ENCODE results near the gene THBS2. TPM values are rescaled to one million over a fixed set of nuclear protein-coding genes. Genes with fewer than 3 reads are reported as not detected.

Gene THBS2
- total RNA-seq, 2 experiments from 2014 or later: not detected

GRCh38 chr6:169256518-169256917, 2.9 kb upstream of the THBS2 start:
- no peak overlapping the region for H3K4me3 ChIP-seq (ENCODE audit: low read depth, low read length, poor library complexity, severe bottlenecking)
- H3K9me2 ChIP-seq (ENCODE audit: insufficient read depth, low read length): no peaks in the 10 kb centered on the region
- no TSS peak for BruUV-seq (replicated peaks)
- H2AFZ ChIP-seq (ENCODE audit: low read length): no peak overlapping the region
- H3K9me3 ChIP-seq (ENCODE audit: low read length): no peaks in the 10 kb centered on the region
- H3K79me2 ChIP-seq (ENCODE audit: insufficient read depth, low read depth, low read length): no peaks in the 10 kb centered on the region
- CTCF ChIA-PET (ENCODE audit: unreplicated experiment): no interaction called here
- TF ChIP-seq CTCF (conservative IDR thresholded peaks at IDR 0.05; ENCODE audit: low read length) (no peak), EZH2phosphoT487 (IDR thresholded peaks at IDR 0.05; ENCODE audit: borderline replicate concordance, low read depth, low read length) (no peak)
- POLR2A ChIA-PET: no interaction called here
- H3K4me1 ChIP-seq (ENCODE audit: insufficient read depth, low read length, poor library complexity, severe bottlenecking): no peaks in the 10 kb centered on the region
- no peaks in the 10 kb centered on the region for H4K20me1 ChIP-seq (ENCODE audit: insufficient read depth, low read length)
- H3K4me2 ChIP-seq (ENCODE audit: low read length): no peak overlapping the region
- intact Hi-C loops (cut with micrococcal nuclease; ENCODE audit: unreplicated experiment): no loop called here
- no peak overlapping the region for H3K27ac ChIP-seq (ENCODE audit: low read depth, low read length, poor library complexity, severe bottlenecking)
- H3K36me3 ChIP-seq (ENCODE audit: insufficient read depth, low read length): no peaks in the 10 kb centered on the region
- no peak for DNase-seq (ENCODE audit: low spot score)

- Histone ChIP-seq H3K36me3 (ENCODE audit: insufficient read depth, low read length) (no peaks in the 10 kb centered on the region), H3K9me2 (ENCODE audit: insufficient read depth, low read length) (no peaks in the 10 kb centered on the region), H3K79me2 (ENCODE audit: insufficient read depth, low read depth, low read length) (no peaks in the 10 kb centered on the region), H3K9me3 (ENCODE audit: low read length) (no peaks in the 10 kb centered on the region), H4K20me1 (ENCODE audit: insufficient read depth, low read length) (no peaks in the 10 kb centered on the region), H3K4me2 (ENCODE audit: low read length) (no peak overlapping the region), H3K4me1 (ENCODE audit: insufficient read depth, low read length, poor library complexity, severe bottlenecking) (no peaks in the 10 kb centered on the region), H3K4me3 (ENCODE audit: low read depth, low read length, poor library complexity, severe bottlenecking) (no peak overlapping the region), H3K27ac (ENCODE audit: low read depth, low read length, poor library complexity, severe bottlenecking) (no peak overlapping the region), H2AFZ (ENCODE audit: low read length) (no peak overlapping the region)
- POLR2A ChIA-PET: no interaction called here
- no peak for TF ChIP-seq EZH2phosphoT487 (IDR thresholded peaks at IDR 0.05; ENCODE audit: borderline replicate concordance, low read depth, low read length)
- TF ChIP-seq CTCF (conservative IDR thresholded peaks at IDR 0.05; ENCODE audit: low read length): no peak
- BruUV-seq (replicated peaks): no TSS peak
- CTCF ChIA-PET (ENCODE audit: unreplicated experiment): no interaction called here
- intact Hi-C loops (cut with micrococcal nuclease; ENCODE audit: unreplicated experiment): no loop called here
- no peak for DNase-seq (ENCODE audit: low spot score)
These were observed 2.4 kb upstream of the THBS2 start for GRCh38 chr6:169256061-169256460.

GRCh38 chr6:169255643-169256042, 2.0 kb upstream of the THBS2 start:
- Histone ChIP-seq H3K4me1 (ENCODE audit: insufficient read depth, low read length, poor library complexity, severe bottlenecking) (no peaks in the 10 kb centered on the region), H3K4me2 (ENCODE audit: low read length) (no peak overlapping the region), H3K9me3 (ENCODE audit: low read length) (no peaks in the 10 kb centered on the region), H4K20me1 (ENCODE audit: insufficient read depth, low read length) (no peaks in the 10 kb centered on the region), H2AFZ (ENCODE audit: low read length) (no peak overlapping the region), H3K9me2 (ENCODE audit: insufficient read depth, low read length) (no peaks in the 10 kb centered on the region), H3K4me3 (ENCODE audit: low read depth, low read length, poor library complexity, severe bottlenecking) (no peak overlapping the region), H3K79me2 (ENCODE audit: insufficient read depth, low read depth, low read length) (no peaks in the 10 kb centered on the region), H3K36me3 (ENCODE audit: insufficient read depth, low read length) (no peaks in the 10 kb centered on the region), H3K27ac (ENCODE audit: low read depth, low read length, poor library complexity, severe bottlenecking) (no peak overlapping the region)
- no TSS peak for BruUV-seq (replicated peaks)
- CTCF ChIA-PET (ENCODE audit: unreplicated experiment): no interaction called here
- intact Hi-C loops (cut with micrococcal nuclease; ENCODE audit: unreplicated experiment): no loop called here
- no peak for DNase-seq (ENCODE audit: low spot score)
- TF ChIP-seq CTCF (conservative IDR thresholded peaks at IDR 0.05; ENCODE audit: low read length): no peak
- no peak for TF ChIP-seq EZH2phosphoT487 (IDR thresholded peaks at IDR 0.05; ENCODE audit: borderline replicate concordance, low read depth, low read length)
- POLR2A ChIA-PET: no interaction called here

Measured in OCI-LY7 (cell line).